Activated CD4-positive, alpha-beta memory T cell treated with anti-CD3 and anti-CD28 coated beads for 36 hours (primary cell): Measurements from ENCODE around the gene C6orf89. TPM values are rescaled to one million over a fixed set of nuclear protein-coding genes. Genes with fewer than 3 reads are reported as not detected.
A peak's percentile ranks its signal among the peaks of the same experiment; 100 is the strongest.

Experiments
- CTCF ChIA-PET: fragments of 350-600 bp; sonication (Branson Sonifier 250); formaldehyde crosslinking; loops from one replicate; lab custom pipeline; 2021; ENCODE audit warnings: antibody characterized with exemption, inconsistent platforms; lab: Charles Lee
- POLR2A ChIA-PET: fragments of 350-600 bp; sonication (Branson Sonifier 250); formaldehyde crosslinking; loops from one replicate; lab custom pipeline; 2021; ENCODE audit warnings: antibody characterized with exemption; lab: Charles Lee
- DNase-seq: peaks from one replicate; pipeline ENCODE4 v3.0.0-alpha.2; 2020
- H3K27ac Mint-ChIP-seq: one replicate; pipeline ENCODE4 v1.8.0; 2021; ENCODE audit warnings: mixed read lengths
- H3K27me3 Mint-ChIP-seq: one replicate; pipeline ENCODE4 v1.8.0; 2021; ENCODE audit warnings: mixed read lengths
- H3K36me3 Mint-ChIP-seq: one replicate; pipeline ENCODE4 v1.8.0; 2021; ENCODE audit warnings: mixed read lengths
- H3K4me1 Mint-ChIP-seq: one replicate; pipeline ENCODE4 v1.8.0; 2021; ENCODE audit warnings: low read depth, mixed read lengths
- H3K4me3 Mint-ChIP-seq: one replicate; pipeline ENCODE4 v1.8.0; 2021; ENCODE audit warnings: mild to moderate bottlenecking, mixed read lengths
- H3K9me3 Mint-ChIP-seq: one replicate; pipeline ENCODE4 v1.8.0; 2021; ENCODE audit warnings: mixed read lengths
- intact Hi-C: fragments of 100-400 bp; cut with micrococcal nuclease; formaldehyde crosslinking; loops from one replicate; pipeline ENCODE4 v1.15.1; 2023
- total RNA-seq, 2 experiments: library from RNA; stranded (reverse); gene quantifications; one replicate each; pipeline ENCODE4 v1.2.3, GENCODE V29; 2021

The C6orf89 gene
- total RNA-seq, 2 experiments from 2014 or later: 29.2 to 29.8 TPM

DNA sequence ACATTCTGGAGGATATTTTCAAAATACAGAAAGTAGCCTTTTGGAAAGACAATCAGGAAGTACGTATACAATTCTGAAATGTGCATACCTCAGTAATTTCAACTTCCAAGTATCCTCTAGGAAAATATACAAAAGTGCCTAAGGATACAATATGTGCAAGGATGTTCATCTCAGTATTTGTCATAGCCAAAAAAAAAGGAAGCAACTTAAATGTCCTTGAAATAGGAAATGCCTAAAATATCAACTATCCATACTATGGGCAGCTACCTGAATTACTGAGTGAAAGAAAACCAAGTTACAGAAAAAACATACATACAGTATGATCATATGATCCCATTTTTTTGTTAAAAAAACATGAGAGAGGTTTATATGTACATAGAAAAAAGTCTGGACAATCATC is 12.6 kb upstream of the C6orf89 start:
- H3K9me3 Mint-ChIP-seq: no peaks in the 10 kb centered on the region
- intact Hi-C loops: loop anchor here (5.0 kb wide), 1 partner anchor 191 kb away; no protein-coding TSS in a partner anchor
- H3K4me3 Mint-ChIP-seq: peak overlapping the region; percentile 98
- ChIA-PET CTCF (interaction anchor here (0.7 to 6.1 kb wide), 13 partner anchors 9 to 337 kb away, joined by 3 to 93 read pairs (median 8); partner anchors contain the start of genes C6orf89 and MTCH1), POLR2A (interaction anchor here (4.4 kb wide), 1 partner anchor 113 kb away, joined by 21 read pairs; the partner anchor contains the start of gene MTCH1)
- DNase-seq: no peak
- H3K4me1 Mint-ChIP-seq: peaks cover 50% of the 10 kb centered on the region
- H3K36me3 Mint-ChIP-seq: peaks cover 37% of the 10 kb centered on the region
- H3K27me3 Mint-ChIP-seq: peaks cover 2% of the 10 kb centered on the region
- H3K27ac Mint-ChIP-seq: peak overlapping the region; percentile 99

DNA sequence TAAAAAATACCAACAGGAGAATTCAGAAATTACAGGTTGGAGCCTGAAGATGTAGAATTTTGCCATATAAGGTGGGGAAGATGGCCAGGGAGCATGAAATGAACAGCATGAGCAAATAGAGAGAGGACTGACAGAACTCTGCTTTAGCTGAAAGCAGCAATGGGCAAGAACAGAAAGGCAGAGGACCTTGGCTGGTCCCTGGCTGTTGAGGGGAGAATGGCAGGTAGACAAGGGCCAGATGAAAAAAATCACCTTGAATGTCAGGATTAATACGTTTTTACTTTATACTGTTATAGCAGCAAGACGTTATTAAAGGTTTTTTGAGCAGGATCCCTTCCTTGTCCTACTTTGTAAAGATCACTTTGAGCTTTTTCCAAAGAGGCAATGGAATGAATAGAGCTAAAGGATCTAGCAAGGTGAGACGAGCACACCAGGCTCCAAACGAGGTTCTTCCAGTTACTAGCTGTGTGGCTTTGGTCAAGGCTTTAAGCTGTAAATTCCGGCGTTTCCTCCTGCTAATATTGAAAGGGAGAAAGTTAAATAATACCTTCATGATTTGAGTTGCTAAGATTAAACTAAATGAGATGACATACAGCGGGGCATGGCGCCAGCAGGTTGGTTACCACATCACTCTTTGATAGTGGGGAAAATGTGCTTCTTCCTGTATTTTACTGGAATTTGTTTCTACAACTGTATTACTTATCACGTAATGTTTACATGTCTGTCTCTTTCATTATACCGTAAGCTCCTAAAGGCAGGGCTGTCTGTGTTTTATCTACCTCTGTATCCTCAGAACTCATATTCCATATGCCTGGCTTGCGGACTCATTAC is 11.9 kb upstream of the C6orf89 start:
- Mint-ChIP-seq H3K4me3 (peak overlapping the region; percentile 98), H3K36me3 (peaks cover 32% of the 10 kb centered on the region), H3K27me3 (peaks cover 2% of the 10 kb centered on the region), H3K9me3 (no peaks in the 10 kb centered on the region), H3K4me1 (peaks cover 45% of the 10 kb centered on the region), H3K27ac (peak overlapping the region; percentile 99)
- DNase-seq: peak; percentile 49
- CTCF ChIA-PET: interaction anchor here (0.6 to 6.1 kb wide), 20 partner anchors 8 to 337 kb away, joined by 3 to 93 read pairs (median 4); partner anchors contain the start of genes C6orf89 and MTCH1
- intact Hi-C loops: loop anchor here (5.0 kb wide), 1 partner anchor 192 kb away; no protein-coding TSS in a partner anchor
- POLR2A ChIA-PET: interaction anchor here (1.1 to 4.4 kb wide), 4 partner anchors 8 to 112 kb away, joined by 3 to 21 read pairs (median 6); partner anchors contain the start of genes C6orf89 and MTCH1

DNA sequence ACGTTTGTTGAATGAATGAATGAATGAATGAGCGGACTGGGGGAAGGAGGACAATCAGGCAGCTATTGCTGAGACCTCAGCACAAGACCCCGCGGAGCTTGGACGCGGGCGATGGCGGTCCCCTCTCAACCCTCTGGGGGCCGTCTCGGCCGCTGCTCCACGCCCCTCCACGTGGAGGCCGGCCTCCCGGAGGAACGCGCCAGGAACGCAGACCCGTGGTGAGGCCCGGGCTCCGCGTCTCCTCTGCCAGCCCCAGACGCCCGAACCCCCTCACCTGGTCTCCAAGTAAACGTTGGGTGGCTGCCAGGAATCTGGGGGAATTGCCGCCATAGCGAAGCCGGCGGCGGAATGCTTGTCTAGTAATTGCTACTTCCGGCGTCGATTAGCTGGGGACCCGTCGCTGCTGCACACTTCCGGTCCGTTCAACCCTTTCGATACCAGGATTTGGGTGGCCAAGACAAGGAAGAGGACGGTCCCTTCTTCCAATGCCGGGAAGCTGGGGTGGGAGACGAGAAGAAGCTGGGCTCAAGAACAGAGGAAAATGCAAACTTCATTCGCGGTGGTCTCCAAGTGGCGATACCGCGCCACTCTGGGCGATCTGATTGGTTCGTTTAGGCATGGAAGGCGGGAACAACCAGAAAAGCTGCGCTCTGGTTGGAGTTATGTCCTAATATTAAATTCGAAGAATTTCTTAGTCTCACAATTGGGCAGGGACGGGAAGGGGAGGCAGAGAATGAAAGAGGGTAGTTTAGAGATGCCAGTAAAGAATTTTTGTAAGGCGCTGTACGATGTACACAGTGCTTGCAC is 11.1 kb upstream of the C6orf89 start, which contains the start of gene PPIL1:
PPIL1 (minus strand) TSS at position 361 of the 807 bp plus-strand sequence; CDS start at position 330, 31 bp downstream.
- no peaks in the 10 kb centered on the region for H3K9me3 Mint-ChIP-seq
- peaks cover 27% of the 10 kb centered on the region for H3K36me3 Mint-ChIP-seq
- H3K4me3 Mint-ChIP-seq: peak within 1 kb of the TSS; percentile 98
- ChIA-PET CTCF (interaction anchor here (0.6 to 6.1 kb wide), 20 partner anchors 7 to 297 kb away, joined by 3 to 93 read pairs (median 4); partner anchors contain the start of genes C6orf89 and MTCH1), POLR2A (interaction anchor here (1.1 to 4.4 kb wide), 5 partner anchors 9 to 383 kb away, joined by 3 to 21 read pairs (median 5); partner anchors contain the start of genes C6orf89, MTCH1, TBC1D22B and TMEM217)
- intact Hi-C loops: loop anchor here (1.0 to 5.0 kb wide), 2 partner anchors 11 to 192 kb away; partner anchors contain the start of gene C6orf89
- H3K27ac Mint-ChIP-seq: peak within 1 kb of the TSS; percentile 99
- peak; percentile 88 for DNase-seq
- H3K4me1 Mint-ChIP-seq: peaks cover 40% of the 10 kb centered on the region
- peaks cover 2% of the 10 kb centered on the region for H3K27me3 Mint-ChIP-seq

DNA sequence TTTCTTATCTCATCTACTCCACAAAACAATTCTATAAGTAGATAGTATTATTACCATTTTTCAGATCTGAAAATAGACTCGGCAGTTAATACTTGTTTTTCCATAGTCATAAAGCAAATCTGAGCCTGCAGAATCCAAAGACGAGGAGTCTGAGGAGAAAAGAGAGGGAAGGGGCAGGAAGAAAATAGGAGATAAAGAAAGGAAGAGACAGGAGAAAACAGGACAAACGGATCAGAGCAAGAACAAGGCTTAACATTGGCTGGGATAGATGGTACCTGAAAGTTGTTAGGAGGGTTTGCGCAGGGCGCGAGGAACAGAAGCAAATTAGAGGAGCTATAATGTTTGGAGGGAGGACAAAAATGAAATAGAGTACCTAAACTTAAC is 10.5 kb upstream of the C6orf89 start:
- Mint-ChIP-seq H3K4me3 (peak overlapping the region; percentile 98), H3K36me3 (peaks cover 22% of the 10 kb centered on the region), H3K4me1 (peaks cover 36% of the 10 kb centered on the region), H3K27ac (peak overlapping the region; percentile 99), H3K9me3 (no peaks in the 10 kb centered on the region), H3K27me3 (peaks cover 2% of the 10 kb centered on the region)
- POLR2A ChIA-PET: interaction anchor here (1.1 to 4.4 kb wide), 5 partner anchors 9 to 382 kb away, joined by 3 to 21 read pairs (median 5); partner anchors contain the start of genes C6orf89, MTCH1, TBC1D22B and TMEM217
- DNase-seq: no peak
- intact Hi-C loops: loop anchor here (1.0 kb wide), 1 partner anchor 10 kb away; the partner anchor contains the start of gene C6orf89
- CTCF ChIA-PET: interaction anchor here (0.8 to 6.1 kb wide), 13 partner anchors 8 to 296 kb away, joined by 3 to 93 read pairs (median 8); partner anchors contain the start of genes C6orf89 and MTCH1

DNA sequence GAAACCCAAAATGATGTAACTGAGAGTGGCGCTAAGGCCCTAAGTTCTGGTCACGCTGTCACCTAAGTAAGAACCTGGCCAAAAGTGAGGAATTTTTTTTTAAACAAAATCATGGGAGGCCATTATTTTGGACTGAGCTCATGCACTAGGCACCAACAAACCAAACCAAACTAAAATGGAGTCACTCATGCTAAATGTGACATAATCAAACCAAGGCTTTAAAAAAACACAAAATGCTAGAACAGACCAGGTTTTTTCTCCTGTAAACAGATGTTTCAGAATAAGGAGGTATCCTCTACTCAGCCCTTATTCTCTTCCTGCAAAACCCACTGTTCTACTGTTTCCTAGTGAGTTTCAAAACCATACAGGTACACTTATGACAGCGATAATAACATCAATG is 1.1 kb upstream of the C6orf89 start:
- ChIA-PET POLR2A (interaction anchor here (0.9 to 1.7 kb wide), 3 partner anchors 10 to 134 kb away, joined by 3 to 10 read pairs (median 8); partner anchors contain the start of gene PPIL1), CTCF (interaction anchor here (0.8 to 8.5 kb wide), 20 partner anchors 10 to 336 kb away, joined by 3 to 138 read pairs (median 5); partner anchors contain the start of gene PPIL1)
- H3K36me3 Mint-ChIP-seq: no peaks in the 10 kb centered on the region
- no peak overlapping the region for H3K4me3 Mint-ChIP-seq
- H3K27ac Mint-ChIP-seq: no peak overlapping the region
- DNase-seq: no peak
- intact Hi-C loops: loop anchor here (1.0 to 2.0 kb wide), 6 partner anchors 9 to 324 kb away; no protein-coding TSS in a partner anchor
- H3K9me3 Mint-ChIP-seq: no peaks in the 10 kb centered on the region
- H3K27me3 Mint-ChIP-seq: no peaks in the 10 kb centered on the region
- peaks cover 32% of the 10 kb centered on the region for H3K4me1 Mint-ChIP-seq

DNA sequence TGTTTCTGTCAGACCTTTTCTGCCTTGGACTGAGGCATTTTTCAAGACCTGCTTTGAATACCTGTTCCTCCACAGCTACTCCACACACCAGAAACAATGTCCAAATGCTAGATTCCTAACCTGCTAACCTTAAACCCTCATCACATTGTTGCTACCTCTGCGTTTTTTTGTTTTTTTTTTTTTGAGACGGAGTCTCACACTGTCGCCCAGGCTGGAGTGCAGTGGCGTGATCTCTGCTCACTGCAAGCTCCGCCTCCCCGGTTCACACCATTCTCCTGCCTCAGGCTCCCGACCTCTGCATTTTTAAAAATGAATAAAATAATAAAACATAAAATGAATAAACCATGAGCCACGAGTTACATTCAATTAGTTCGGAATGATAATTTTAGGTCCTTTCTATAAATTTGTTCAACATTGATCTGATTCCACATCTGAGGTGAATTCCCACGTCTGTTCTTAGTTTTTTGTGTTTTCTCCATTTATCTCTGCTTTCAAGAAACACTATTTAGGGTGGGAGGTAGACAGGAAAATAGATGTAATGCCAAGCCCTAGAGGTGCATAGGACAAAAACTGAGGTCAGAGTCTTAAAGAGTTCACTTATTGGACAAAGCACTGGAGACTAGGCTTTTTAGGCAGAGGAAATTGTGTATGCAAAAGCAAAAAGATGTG is 1.3 kb downstream of the C6orf89 start:
- H3K4me1 Mint-ChIP-seq: peaks cover 36% of the 10 kb centered on the region
- H3K36me3 Mint-ChIP-seq: peaks cover 1% of the 10 kb centered on the region
- DNase-seq: no peak
- H3K27me3 Mint-ChIP-seq: no peaks in the 10 kb centered on the region
- ChIA-PET POLR2A (no interaction called here), CTCF (interaction anchor here (2.5 to 8.5 kb wide), 2 partner anchors 13 to 132 kb away, joined by 93 to 138 read pairs; partner anchors contain the start of gene PPIL1)
- H3K27ac Mint-ChIP-seq: peak overlapping the region; percentile 50
- intact Hi-C loops: no loop called here
- H3K9me3 Mint-ChIP-seq: no peaks in the 10 kb centered on the region
- peak overlapping the region; percentile 88 for H3K4me3 Mint-ChIP-seq

DNA sequence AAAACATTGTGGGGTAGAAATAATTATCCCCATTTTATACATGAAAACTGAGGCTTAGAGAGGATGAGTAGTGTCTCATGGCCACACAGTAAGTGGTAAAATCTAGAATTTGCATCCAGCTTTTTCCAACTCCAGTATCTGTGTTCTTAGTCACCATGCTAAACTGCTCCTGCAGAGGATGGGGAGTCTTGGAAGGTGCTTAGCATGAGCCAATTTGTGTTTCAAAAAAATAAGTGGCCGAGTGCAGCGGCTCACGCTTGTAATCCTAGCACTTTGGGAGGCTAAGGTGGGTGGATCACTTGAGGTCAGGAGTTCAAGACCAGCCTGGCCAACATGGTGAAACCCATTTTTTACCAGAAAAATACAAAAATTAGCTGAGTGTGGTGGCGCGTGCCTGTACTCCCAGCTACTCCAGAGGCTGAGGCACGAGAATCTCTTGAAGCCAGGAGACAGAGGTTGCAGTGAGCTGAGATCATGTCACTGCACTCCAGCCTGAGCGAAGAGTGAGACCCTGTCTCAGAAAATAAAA is 2.4 kb downstream of the C6orf89 start:
- Mint-ChIP-seq H3K4me3 (no peak overlapping the region), H3K27me3 (no peaks in the 10 kb centered on the region), H3K4me1 (peaks cover 36% of the 10 kb centered on the region), H3K27ac (no peak overlapping the region), H3K9me3 (no peaks in the 10 kb centered on the region), H3K36me3 (peaks cover 1% of the 10 kb centered on the region)
- POLR2A ChIA-PET: interaction anchor here (0.6 kb wide), 1 partner anchor 269 kb away, joined by 4 read pairs; no protein-coding TSS in a partner anchor
- CTCF ChIA-PET: interaction anchor here (1.0 to 2.8 kb wide), 3 partner anchors 15 to 273 kb away, joined by 4 to 23 read pairs (median 5); no protein-coding TSS in a partner anchor
- no peak for DNase-seq
- intact Hi-C loops: no loop called here

DNA sequence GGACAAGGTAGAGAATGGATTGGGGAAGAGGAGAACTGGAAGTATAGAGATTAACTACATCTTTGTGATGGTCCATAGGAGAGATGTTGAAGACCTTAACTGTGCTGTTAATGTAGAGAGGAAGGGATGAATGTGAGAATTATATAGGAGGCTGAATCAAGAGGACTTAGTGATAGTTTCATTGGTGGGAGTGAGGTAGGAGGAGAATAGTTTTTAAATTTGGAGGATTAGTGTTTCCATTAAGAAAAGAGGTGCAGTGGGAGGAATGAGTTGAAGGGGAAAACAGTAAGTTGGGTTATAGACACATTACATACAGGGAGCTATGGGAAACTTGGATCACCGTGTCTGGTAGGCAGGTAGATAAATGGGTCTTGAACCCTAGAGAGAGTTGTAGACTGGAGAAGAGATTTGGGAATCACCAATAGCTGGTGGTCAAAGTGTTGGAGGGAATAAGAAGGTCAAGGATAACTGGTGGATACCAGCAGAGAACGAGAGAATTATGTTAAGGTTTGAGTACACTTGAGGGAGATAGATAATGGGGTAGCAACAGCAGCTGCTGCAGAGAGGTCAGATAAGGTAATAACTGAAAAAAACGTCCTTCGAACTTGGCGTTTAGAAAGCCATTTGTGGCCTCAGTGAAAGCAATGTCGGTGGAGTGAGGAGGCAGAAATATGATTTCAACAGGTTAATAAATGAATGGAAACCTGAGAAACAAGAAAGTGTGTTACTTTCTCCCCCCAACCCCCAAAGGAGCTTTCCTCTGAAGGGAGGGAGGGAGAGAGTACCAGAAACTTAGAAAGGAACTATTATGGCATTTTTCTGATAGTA is 3.1 kb downstream of the C6orf89 start:
- Mint-ChIP-seq H3K9me3 (no peaks in the 10 kb centered on the region), H3K4me1 (peaks cover 36% of the 10 kb centered on the region), H3K27ac (no peak overlapping the region), H3K27me3 (no peaks in the 10 kb centered on the region), H3K36me3 (peaks cover 1% of the 10 kb centered on the region), H3K4me3 (no peak overlapping the region)
- ChIA-PET POLR2A (interaction anchor here (0.6 to 1.3 kb wide), 3 partner anchors 23 to 268 kb away, joined by 3 to 5 read pairs (median 4); no protein-coding TSS in a partner anchor), CTCF (interaction anchor here (0.7 to 2.8 kb wide), 5 partner anchors 15 to 274 kb away, joined by 3 to 23 read pairs (median 4); no protein-coding TSS in a partner anchor)
- intact Hi-C loops: no loop called here
- DNase-seq: no peak

DNA sequence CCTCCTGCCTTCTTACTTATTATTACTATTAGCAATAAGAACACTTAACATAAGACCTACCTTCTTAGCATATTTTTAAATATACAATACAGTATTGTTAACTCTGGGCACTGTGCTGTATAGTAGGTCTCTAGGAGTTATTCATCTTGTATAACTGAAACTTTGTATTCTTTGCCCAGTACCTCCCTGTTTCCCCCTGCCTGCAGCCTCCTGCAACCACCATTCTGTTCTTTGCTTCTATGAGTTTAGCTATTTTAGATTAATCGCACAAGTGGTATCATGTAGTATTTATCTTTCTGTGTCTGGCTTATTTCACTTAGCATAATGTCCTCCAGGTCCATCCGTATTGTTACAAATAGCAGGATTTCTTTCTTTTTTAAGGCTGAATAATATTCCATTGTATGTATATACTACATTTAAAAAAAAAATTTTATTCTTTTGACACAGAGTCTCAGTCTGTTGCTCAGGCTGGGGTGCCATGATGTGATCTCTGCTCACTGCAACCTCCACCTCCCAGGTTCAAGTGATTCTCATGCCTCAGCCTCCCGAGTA is 4.4 kb downstream of the C6orf89 start:
- no peak overlapping the region for H3K27ac Mint-ChIP-seq
- peaks cover 3% of the 10 kb centered on the region for H3K36me3 Mint-ChIP-seq
- ChIA-PET POLR2A (interaction anchor here (0.6 kb wide), 1 partner anchor 13 kb away, joined by 3 read pairs; no protein-coding TSS in a partner anchor), CTCF (interaction anchor here (0.6 to 2.8 kb wide), 2 partner anchors 128 to 1183 kb away, joined by 3 to 23 read pairs; no protein-coding TSS in a partner anchor)
- H3K4me1 Mint-ChIP-seq: peaks cover 43% of the 10 kb centered on the region
- intact Hi-C loops: no loop called here
- H3K27me3 Mint-ChIP-seq: no peaks in the 10 kb centered on the region
- no peak overlapping the region for H3K4me3 Mint-ChIP-seq
- DNase-seq: no peak
- no peaks in the 10 kb centered on the region for H3K9me3 Mint-ChIP-seq
